HG03064 (cell line): ENCODE results near the gene ABHD15.

Source experiments
- ATAC-seq: cut with Tn5 transposase; IDR thresholded peaks from one replicate; pipeline ENCODE4 v1.9.1; 2021; ENCODE audit warnings: low read depth; ENCODE audit not compliant: unreplicated experiment

ABHD15 gene

GRCh38 chr17:29549177-29549923, 17.5 kb downstream of the ABHD15 start:
- ATAC-seq: no peak

- ATAC-seq: no peak
Measured at GRCh38 chr17:29546830-29547229, 20.0 kb downstream of the ABHD15 start.

GRCh38 chr17:29546085-29546484, 20.8 kb downstream of the ABHD15 start:
- no peak for ATAC-seq

- ATAC-seq: no peak
Measured at GRCh38 chr17:29544066-29544465, 22.8 kb downstream of the ABHD15 start.

- no peak for ATAC-seq
Measured at GRCh38 chr17:29533976-29534375, 32.9 kb downstream of the ABHD15 start.

GRCh38 chr17:29526322-29526721, 40.5 kb downstream of the ABHD15 start:
- ATAC-seq: no peak

- ATAC-seq: no peak
Measured at GRCh38 chr17:29524692-29525091, 42.1 kb downstream of the ABHD15 start.

GRCh38 chr17:29518359-29518758, 48.5 kb downstream of the ABHD15 start:
- no peak for ATAC-seq

GRCh38 chr17:29514792-29515191, 52.0 kb downstream of the ABHD15 start:
- ATAC-seq: no peak

- ATAC-seq: no peak
Measured at GRCh38 chr17:29510953-29511352, 55.9 kb downstream of the ABHD15 start.
